Suppressor macrophage treated with lipopolysaccharide for 1 hour (primary cell): ENCODE measurements around the gene MEMO1.
"Not testable (repeated sequence)": the region's sequence is repeated elsewhere in the genome, so short reads cannot be mapped to it uniquely, and the experiment has no call there.

Source experiments
- DNase-seq, 3 donors: peaks; one replicate each; pipeline ENCODE4 v3.0.0-alpha.2; 2020 to 2022

The MEMO1 gene

DNA sequence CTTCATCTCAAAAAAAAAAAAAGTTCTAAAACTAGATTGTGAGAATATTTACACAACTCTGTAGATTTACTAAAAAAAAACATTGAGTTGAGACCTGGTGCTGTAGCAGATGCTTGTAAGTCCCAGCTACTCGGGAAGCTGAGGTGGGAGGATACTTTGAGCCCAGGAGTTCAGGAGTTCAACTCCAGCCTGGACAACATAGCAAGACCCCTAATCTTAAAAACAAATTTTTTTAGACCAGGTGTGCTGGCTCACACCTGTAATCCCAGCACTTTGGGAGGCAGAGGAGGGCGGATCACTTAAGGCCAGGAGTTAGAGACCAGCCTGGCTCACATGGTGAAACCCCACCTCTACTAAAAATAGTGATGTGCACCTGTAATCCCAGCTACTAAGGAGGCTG, 108.9 kb downstream of the MEMO1 start:
- DNase-seq: no peak

DNA sequence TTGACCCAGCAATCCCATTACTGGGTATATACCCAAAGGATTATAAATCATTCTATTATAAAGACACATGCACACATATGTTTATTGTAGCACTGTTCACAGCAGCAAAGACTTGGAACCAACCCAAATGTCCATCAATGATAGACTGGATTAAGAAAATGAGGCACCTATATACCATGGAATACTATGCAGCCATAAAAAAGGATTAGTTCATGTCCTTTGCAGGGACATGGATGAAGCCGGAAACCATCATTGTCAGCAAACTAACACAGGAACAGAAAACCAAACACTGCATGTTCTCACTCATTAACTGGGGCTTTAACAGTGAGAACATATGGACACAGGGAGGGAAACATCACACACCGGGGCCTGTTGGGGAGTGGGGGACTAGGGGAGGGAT, 110.7 kb downstream of the MEMO1 start:
- not testable (repeated sequence) for DNase-seq

DNA sequence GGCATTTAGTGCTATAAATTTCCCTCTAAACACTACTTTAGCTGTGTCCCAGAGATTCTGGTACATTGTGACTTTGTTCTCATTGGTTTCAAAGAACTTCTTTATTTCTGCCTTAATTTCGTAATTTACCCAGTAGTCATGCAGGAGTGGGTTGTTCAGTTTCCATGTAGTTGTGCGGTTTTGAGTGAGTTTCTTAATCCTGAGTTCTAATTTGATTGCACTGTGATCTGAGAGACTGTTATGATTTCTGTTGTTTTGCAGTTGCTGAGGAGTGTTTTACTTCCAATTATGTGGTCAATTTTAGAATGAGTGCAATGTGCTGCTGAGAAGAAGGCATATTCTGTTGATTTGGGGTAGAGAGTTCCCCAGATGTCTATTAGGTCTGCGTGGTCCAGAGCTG, 112.5 kb downstream of the MEMO1 start:
- DNase-seq: peak in 1 of 3 donors; percentile 15

DNA sequence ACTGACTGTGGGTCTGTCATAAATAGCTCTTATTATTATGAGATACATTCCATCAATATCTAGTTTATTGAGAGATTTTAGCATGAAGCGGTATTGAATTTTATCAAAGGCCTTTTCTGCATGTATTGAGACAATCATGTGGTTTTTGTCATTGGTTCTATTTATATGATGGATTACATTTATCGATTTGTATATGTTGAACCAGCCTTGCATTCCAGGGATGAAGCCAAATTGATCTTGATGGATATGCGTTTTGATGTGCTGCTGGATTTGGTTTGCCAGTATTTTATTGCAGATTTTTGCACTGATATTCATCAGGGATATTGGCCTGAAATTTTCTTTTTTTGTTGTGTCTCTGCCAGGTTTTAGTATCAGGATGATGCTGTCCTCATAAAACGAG, 113.5 kb downstream of the MEMO1 start:
- DNase-seq: not testable (repeated sequence)

DNA sequence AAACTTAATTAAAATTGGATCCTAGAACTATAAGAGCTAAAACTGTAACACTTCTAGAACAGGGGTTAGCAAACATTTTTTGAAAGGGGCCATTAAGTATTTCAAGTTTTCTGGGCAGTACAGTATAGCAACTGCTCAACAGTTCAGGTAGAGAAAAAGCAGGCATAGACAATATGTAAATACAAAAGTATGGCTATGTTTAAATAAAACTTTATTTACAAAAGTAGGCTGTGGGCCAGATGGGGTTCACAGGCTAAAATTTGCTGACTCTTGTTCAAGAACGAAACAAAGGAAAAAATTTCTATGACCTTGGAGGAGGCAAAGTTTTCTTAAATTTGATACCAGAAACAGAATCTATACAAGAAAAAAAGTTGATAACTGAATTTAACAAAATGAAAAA, 114.5 kb downstream of the MEMO1 start:
- DNase-seq: no peak

DNA sequence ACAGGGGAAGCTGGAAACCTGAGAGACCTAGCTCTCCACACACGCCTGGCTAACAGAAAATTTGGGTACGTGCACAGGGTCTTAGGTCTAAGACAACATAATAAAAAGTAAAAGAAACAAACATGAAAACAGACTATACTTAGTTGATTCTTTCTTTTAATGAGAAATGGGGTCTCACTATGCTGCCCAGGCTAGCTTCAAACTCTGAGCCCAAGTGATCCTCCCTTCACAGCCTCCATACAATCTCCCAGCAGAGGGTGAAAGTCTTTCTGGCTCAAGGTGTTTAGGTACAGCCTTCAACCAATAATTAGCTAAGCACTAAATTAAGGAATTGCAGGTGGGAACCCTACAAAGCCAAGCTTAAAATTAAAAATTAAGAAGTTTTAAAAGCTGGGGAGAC, 116.2 kb downstream of the MEMO1 start:
- no peak for DNase-seq

DNA sequence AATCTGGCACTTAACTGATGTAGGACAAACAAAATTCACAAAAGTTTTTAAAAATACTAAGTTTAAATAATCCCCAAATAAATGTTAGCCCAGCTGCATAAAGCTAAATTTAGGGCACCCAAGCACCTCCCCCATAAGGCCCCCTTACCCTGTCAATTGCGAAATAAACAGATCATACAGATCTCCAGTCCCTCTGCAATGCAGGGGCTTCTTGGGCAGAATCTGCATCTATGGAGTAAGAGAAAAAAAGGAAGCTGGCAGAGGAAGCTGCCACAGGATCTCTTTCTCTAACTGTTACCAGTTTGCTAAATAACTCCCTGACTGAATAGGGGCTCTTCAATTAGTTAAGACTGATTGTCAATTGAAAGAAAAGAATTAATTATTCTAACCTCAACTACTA, 117.7 kb downstream of the MEMO1 start:
- DNase-seq: peak; percentile 49

DNA sequence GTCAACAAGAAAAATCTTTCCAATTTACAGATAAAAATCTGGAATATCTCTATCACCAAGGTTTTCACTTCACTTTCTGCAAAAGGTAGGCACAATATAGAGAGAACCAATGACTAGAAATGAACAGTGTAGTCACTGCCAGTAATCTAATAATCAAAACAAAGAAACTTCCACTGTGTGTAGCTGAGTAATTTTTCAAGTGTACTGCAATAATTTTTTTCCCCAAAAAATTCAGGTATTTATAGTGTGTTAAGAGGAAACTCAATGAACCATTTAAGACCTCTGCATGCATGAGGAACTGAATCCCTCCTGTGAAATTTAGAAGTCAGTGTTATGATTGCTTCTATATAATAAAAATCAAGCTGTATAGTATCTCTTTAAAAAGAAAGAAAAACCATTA, 121.8 kb downstream of the MEMO1 start:
- DNase-seq: no peak

DNA sequence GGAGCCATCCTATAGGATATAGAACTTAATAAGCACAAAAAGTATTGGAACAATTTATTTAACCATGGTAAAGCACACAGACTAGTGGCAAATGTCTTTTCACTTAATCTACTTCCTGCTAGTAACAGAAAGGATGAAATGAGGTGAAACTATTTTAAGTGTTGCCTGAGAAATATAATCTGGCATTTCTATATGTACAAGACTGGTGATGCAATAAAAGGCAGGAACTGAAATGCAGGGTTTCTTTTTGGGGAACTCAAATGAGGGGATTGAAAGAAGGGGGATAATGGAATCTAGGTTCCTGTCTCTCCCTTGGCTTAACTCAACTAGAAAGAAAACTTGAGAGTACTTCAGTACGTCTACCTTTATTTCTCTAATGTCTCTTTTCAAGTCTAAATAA, 122.3 kb downstream of the MEMO1 start:
- DNase-seq: peak; percentile 10 to 39 (median 39)

DNA sequence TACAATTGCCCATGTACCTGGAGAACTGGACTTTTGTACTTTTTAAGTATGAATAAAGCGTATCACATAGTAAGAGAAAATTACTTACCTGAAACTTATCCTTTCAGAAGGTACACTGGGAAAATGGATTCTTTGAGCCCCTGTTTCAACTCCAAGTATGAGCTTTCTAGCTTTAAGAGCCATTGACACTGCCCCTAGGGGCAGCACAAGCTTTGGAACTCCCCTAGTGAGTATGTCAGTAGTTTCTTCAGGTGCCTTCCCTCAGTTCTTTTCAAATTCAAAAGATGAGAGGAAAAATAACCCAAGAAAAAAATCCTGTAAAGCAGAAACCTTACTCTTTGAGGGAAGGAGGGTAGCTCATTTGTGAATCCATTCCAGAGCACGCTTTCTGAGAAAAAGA, 124.1 kb downstream of the MEMO1 start:
- peak in 1 of 3 donors; percentile 17 for DNase-seq

DNA sequence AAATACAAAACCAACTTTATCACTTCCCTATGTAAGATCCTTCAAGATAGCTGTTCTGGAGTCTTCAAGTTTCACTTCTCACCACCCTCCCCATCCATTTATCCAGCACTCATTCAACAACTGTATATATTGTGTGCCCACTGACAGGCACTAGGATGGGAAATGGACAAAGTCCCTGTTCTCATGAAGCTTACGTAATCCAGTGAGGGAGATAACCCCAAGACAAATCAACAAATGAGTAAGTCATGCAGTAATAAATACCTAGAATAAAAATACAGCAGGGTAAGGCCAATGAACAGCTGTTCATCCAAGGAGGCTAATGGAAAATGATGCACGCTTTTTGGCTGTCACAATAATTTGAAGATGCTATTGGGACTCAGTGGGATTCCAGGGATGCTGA, 133.8 kb downstream of the MEMO1 start:
- no peak for DNase-seq

DNA sequence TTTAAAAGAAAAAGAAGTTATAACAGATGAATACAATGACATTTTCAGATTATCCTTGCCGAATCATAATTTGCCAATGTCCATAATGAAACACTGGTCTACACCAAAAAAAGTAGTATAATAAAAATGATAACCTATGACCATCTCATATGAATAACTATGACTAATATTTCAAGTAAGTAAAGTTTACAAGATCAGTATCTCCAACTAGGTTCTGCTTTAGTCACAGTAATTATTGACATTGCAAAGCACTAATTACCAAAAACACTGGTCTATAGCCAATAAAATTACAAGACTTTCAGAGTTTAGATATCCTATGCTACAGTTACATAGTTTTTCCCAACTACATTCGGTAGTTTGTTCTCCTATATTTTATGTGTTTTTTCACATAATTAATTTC, 136.7 kb downstream of the MEMO1 start:
- no peak for DNase-seq

DNA sequence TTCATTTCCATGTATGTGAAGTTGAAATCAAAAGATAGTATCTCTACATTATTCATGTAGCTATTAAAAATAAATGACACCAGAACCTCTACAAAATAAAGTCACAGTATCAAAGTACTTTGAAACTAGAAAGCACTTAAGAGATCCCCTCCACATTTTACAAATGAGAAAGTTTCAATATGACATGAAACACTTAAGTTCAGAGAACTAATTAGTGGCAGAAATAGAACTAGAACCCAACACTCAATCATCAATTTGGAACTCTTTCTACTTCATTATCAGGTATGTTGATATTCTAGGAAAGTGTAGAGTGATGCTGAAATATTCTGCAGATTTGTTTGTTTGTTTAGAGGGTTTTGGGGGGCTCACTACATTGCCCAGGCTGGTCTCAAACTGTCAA, 145.6 kb downstream of the MEMO1 start:
- DNase-seq: no peak

DNA sequence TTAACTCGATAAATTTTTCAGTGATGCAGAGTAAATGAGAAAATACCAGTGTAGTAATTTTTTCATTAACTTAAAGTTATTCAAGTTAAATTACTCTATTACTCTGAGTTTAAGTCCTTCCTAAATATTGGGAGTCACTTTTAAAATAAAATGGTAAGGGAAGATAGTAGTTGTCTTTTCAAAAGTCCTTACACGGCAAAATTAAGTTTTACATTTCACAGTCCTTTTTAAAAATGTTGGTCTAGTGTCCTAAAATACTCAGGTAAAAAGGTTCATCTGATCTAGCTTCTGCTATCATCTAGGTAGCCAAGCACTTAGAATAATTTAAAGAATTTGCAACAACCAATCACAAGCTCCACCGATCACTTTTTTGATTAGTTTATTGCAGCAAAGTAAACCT, 146.9 kb downstream of the MEMO1 start:
- no peak for DNase-seq

DNA sequence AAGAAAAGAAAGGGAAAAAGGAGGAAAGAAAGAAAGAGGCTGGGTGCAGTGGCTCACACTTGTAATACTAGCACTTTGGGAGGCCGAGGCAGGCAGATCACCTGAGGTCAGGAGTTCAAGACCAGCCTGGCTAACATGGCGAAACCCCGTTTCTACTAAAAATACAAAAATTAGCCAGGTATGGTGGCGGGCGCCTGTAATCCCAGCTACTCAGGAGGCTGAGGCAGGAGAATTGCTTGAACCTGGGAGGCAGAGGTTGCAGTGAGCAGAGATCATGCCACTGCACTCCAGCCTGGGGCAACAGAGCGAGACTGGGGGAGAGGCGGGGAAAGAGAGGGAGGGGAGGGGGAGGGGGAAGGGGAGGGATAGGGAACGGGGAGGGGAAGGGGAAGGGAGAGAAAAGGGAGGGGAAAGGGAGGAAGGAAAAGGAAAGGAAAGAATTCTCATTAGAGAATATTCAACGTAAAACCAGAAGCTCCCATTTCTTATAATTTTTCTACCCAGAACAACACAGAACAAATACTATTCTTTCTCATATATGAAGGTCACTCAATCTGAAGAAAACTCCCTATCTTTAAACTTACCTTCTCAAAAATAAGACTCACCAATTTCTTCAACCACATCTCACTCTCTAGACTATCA, 147.7 kb downstream of the MEMO1 start:
- DNase-seq: not testable (repeated sequence)

DNA sequence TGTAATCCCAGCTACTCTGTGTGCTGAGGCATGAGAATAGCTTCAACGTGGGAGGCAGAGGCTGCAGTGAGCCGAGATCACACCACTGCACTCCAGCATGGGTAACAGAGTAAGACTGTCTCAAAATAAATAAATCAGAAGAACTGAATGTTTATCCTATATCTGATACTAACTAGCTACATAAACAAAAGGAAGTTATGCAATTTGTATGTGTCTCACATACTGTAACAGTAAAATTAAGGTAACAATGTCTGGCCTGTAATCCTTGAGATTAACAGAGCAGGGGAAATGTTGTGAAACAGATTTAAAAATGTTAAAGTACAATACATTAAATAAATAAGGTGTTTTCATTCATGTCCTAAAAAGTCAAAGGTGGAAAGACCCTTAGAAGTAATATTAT, 150.8 kb downstream of the MEMO1 start:
- DNase-seq: no peak

DNA sequence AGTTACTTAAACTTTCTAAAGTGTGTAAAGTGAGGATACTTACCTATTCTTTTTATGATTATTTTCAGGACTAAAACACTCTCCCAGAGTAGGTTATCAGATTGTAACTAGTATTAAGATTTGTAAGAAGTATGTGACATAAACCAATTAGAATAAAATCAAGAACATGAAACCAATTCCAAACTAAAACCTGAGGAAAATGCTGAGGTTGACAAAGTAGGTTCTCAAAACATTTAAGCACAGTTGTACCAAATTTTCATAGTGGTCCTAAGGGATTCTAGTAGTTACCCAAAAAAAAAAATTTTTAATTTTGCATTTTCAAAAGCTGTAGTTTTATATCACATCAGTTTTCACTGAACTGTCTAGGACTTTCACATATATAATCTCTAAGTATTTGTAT, 157.3 kb downstream of the MEMO1 start:
- DNase-seq: no peak

DNA sequence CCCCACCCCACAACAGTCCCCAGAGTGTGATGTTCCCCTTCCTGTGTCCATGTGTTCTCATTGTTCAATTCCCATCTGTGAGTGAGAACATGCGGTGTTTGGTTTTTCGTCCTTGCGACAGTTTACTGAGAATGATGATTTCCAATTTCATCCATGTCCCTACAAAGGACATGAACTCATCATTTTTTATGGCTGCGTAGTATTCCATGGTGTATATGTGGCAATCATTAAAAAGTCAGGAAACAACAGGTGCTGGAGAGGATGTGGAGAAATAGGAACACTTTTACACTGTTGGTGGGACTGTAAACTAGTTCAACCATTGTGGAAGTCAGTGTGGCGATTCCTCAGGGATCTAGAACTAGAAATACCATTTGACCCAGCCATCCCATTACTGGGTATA, 168.7 kb downstream of the MEMO1 start:
- not testable (repeated sequence) for DNase-seq

DNA sequence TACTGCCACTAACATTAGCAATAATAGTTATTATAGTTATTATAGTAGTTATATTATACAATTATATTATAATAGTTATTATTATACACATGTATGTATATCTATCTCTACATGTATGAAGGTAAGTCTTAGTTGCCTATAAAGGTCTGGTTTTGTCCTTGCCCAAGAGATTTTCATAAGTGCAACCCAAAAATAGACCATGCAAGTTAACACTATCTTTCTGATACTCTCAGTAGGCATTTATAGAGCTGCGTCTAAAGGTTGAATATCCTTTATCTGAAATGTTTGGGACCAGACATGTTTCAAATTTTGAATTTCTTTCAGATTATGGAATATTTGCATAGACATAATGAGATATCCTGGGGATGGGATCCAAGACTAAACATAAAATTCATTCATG, 175.4 kb downstream of the MEMO1 start:
- no peak for DNase-seq

DNA sequence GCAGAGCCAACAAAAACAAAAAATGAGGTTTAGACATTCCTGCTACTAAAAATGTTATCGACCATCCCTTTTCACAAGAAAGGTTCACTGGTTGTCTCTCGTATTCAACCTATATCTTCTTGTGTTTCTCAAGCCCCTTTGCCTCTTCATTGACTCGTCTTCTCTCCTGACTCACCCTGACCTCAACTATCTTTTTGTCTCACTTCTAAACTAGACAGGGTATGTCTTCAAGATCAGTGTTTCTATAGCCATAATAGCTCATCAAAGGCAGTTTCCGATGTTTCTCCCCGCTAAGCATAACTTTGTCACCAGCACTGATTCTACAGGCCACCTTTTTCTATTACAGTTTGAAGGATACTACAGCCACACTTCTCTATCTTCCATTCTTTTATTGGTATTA, 178.4 kb downstream of the MEMO1 start:
- DNase-seq: no peak

DNA sequence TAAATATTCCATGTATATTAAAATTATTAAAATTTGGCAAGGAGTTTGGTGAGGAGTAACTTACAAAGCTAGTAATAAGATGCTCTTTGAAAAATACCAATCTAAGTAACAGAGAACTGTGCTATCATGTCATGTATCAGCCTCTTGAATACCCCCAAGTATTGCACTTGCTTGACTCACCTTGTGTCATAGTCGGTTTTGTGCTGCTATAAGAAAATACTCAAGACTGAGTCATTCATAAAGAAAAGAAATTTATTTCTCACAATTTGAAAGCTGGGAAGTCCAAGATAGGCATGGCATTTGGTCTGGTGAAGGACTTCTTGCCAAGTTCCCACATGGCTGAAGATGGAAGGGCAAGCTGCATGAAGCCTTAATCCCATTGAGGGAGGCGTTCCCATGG, 179.2 kb downstream of the MEMO1 start:
- peak in 1 of 3 donors; percentile 5 for DNase-seq

DNA sequence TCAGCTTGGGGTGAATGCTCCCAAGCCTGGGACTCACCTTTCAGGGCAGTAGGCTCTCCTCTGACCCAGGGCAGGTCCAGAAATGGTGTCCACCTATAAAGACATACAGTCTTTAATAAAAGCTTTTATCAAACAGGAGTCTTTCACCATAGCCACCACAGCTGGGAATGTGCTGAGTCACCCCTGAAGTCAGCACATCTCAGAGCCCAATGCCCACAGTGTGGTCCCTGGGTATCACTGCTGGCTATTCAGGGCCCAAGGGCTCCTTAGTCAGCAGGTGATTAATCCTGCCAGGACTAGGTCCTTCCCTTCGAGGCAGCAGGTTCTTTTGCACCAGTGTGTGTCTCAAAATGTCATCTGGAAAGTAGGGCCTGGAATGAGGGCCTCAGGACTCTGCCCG, 181.9 kb downstream of the MEMO1 start:
- DNase-seq: no peak

DNA sequence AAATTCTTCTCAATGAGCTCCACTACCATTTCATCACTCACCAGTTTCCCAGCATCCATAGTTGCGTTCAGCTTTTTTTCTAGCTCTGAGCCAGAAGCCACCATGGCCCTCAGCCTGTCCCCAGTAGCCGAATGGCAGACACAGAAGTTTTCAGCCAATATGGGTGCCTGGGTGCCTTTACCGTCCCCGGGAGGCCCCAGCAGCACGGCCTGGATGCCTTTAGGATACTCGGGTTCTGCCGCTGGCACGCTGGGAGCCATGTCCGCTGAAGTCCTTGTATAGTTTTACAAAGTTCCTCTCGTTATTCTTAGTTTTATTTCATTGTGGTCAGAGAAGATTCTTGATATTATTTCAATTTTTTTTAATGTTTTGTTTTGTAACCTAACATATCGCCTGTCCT, 187.2 kb downstream of the MEMO1 start:
- DNase-seq: no peak

DNA sequence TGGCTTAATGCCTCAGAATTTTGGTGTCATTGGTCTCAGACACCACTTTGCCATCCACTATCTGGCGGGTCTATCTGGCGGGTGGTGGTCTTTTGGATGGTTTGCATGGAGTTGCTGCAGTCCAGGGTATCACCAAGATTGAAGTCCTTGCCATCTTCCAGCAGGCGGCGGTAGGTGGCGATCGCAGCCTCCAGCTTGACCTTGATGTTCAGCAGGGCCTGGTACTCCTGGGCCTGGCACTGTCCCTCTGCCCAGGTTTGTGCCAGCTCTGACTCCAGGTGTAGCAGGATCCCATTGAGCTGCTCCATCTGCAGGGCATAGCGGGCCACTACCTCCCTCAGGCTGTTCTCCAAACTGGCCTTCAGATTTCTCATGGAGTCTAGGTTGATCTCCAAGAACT, 188.2 kb downstream of the MEMO1 start:
- DNase-seq: no peak
